ENCODE results near the gene PPP1R2.
"Not testable (repeated sequence)": the region's sequence is repeated elsewhere in the genome, so short reads cannot be mapped to it uniquely, and the experiment has no call there.

PPP1R2 gene

GRCh38 chr3:195537995-195538394 lies 5.1 kb downstream of the PPP1R2 start:
- DNase-seq (peak; percentile 55), ATAC-seq (peak; percentile 69)

DNA sequence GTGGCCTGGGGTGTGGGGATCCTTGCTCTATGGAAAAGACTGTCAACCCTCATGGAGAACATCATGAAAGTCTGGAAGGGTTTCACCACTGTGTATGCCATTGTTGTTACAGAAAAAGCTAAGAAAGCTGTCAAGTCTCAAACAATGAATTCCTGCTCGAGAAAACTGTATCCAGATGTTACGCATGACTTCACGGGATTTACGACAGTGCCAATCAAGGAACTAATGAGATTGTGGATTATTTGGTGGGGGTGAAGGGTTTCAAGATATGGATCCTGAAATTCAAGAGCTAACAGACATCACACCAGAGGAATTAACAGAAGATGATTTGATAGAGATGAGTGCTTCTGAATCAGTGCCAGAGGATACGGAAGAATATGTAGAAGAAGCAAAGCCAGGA lies 7.8 kb downstream of the PPP1R2 start:
- DNase-seq (no peak), ATAC-seq (no peak)

DNA sequence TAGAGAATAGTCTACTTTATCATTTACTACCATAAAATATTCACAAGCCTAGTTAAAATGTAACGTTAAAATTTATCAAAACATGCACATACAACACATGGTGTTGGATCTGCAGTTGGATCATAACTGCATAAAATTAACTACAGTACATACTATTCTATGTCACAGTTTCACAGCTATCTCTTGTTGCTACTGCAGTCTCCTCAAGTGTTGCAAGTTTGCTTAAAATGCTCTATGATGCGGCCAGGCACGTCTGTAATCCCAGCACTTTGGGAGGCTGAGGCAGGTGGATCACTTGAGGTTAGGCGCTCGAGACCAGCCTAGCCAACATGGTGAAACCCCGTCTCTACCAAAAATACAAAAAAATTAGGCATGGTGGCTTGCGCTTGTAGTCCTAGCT lies 10.3 kb downstream of the PPP1R2 start:
- ATAC-seq (no peak), DNase-seq (no peak)

GRCh38 chr3:195532345-195532744 lies 10.8 kb downstream of the PPP1R2 start:
- ATAC-seq = no peak

GRCh38 chr3:195531683-195532082 lies 11.4 kb downstream of the PPP1R2 start:
- no peak for ATAC-seq
- no peak for DNase-seq

More at GRCh38 chr3:195532345-195532744, 10.8 kb downstream of the PPP1R2 start:
- DNase-seq = no peak

DNA sequence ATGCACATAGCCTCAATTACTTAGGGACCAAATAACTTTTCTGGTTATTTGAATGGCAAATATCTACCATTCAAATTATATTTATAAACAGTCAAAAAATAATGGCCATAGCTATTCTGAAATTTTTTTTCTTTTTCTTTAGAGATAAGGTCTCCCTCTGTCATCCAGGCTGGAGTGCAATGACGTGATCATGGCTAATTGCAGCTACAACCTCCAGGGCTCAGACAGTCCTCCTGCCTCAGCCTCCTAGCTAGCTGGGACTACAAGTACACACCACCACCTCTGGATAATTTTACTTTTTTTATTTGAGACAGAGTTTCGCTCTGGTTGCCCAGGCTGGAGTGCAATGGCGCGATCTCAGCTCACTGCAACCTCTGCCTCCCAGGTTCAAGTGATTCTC lies 16.6 kb downstream of the PPP1R2 start:
- no peak for DNase-seq
- ATAC-seq = no peak

- no peak for DNase-seq
- ATAC-seq = peak; percentile 73
Observed at GRCh38 chr3:195524171-195524896, 18.8 kb downstream of the PPP1R2 start.

GRCh38 chr3:195522254-195523023 lies 20.7 kb downstream of the PPP1R2 start:
- no peak for ATAC-seq
- no peak for DNase-seq

DNA sequence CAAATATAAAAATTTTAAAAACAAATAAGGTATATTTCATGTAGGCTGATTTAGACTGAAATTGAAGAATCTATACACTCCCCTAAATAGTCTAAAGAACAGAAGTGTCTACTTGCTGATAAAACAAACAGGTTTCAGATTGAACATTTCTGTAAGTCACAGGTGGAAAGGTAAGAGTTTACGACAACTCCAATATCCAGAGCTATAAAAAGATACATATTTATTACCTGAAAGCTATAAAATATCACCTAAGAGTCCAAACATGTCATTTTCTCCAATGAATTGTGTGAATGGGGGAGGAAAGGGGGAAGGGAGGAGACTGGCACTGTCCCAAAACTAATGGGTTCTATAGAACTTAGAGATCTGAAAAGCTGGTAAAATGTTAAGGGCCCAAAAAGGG lies 26.1 kb downstream of the PPP1R2 start:
- ATAC-seq (no peak), DNase-seq (no peak)

DNA sequence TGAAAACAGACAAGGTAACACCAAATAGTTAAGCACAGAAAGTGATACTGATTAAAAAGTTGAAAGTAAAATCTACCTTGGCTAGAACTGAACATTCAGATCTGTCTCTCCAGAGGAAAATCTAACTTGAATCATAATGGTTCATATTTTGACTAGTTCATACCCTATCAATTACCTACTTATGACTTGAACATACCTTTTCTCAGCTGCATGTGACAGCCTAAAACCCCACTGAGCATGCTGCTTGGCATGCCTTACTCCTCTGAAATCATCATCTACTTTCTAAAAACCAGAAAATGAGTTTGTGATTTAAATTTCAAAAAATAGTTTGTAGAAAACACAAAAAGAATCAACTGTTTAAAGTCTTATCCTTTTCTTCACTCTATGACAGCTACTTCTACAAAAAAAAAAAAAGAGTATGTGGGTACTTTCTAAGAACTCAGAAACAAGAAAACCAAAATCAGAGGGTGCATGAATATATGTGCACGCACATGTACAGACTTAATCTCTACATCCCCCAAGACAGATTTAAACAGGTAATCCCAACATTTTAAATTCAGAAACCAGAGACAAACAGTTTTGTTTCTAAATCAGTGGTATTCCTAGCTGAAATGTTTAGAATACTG lies 28.4 kb downstream of the PPP1R2 start:
- not testable (repeated sequence) for ATAC-seq, DNase-seq

GRCh38 chr3:195512798-195513345 lies 30.3 kb downstream of the PPP1R2 start:
- ATAC-seq = no peak

GRCh38 chr3:195511136-195511535 lies 32.0 kb downstream of the PPP1R2 start:
- ATAC-seq (no peak), DNase-seq (no peak)

More at GRCh38 chr3:195512798-195513345, 30.3 kb downstream of the PPP1R2 start:
- DNase-seq = no peak

DNA sequence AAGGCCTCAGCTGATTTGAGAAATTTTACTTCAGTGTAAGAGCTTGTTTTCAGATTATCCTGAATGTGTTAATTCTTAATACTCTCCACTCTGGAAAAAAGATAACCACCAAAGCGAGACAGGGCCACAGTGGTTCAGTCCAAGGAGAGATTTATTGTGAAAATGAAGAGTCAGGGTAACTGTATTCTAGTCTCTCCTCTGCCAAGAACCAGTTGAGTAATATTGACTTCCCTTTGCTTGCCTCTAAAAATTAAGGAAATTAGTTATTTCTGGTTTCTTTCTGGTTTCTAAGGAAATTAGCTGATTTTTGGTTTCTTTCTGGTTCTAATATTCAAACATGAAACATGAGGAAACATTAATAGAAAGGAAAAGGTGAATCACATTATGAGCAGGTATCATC lies 34.9 kb downstream of the PPP1R2 start:
- DNase-seq (no peak), ATAC-seq (no peak)

GRCh38 chr3:195475614-195476013 lies 67.5 kb downstream of the PPP1R2 start:
- no peak for ATAC-seq
- no peak for DNase-seq

- not testable (repeated sequence) for DNase-seq, ATAC-seq
Observed at GRCh38 chr3:195475116-195475515, 68.0 kb downstream of the PPP1R2 start.

- no peak for ATAC-seq
- no peak for DNase-seq
Observed at GRCh38 chr3:195468841-195469240, 74.3 kb downstream of the PPP1R2 start.

DNA sequence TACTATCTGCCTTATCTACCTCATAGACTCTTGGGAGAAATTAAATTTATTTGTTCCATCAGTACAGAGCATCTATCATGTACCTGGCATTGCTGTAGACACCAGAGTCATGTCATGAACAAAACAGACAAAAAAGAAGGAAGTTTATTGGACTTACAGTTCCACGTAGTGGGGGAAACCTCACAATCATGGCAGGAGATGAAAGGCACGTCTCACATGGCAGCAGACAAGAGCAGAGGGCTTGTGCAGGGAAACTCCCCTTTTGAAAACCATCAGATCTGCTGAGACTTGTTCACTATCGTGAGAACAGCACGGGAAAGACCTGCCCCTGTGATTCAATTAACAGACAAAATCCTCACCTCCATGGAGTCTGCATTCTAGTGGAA lies 74.7 kb downstream of the PPP1R2 start:
- ATAC-seq (no peak), DNase-seq (no peak)

GRCh38 chr3:195467641-195468390 lies 75.3 kb downstream of the PPP1R2 start:
- DNase-seq (no peak), ATAC-seq (peak; percentile 71)

- no peak for ATAC-seq
Observed at GRCh38 chr3:195466251-195466650, 76.9 kb downstream of the PPP1R2 start.

More at GRCh38 chr3:195466251-195466650, 76.9 kb downstream of the PPP1R2 start:
- DNase-seq = no peak
